GDM1 (cell line): ENCODE results near the gene AMPD2.

Source experiments
- DNase-seq: peaks from one replicate; lab custom pipeline; 2025; lab: John Stamatoyannopoulos, UW

The AMPD2 gene

DNA sequence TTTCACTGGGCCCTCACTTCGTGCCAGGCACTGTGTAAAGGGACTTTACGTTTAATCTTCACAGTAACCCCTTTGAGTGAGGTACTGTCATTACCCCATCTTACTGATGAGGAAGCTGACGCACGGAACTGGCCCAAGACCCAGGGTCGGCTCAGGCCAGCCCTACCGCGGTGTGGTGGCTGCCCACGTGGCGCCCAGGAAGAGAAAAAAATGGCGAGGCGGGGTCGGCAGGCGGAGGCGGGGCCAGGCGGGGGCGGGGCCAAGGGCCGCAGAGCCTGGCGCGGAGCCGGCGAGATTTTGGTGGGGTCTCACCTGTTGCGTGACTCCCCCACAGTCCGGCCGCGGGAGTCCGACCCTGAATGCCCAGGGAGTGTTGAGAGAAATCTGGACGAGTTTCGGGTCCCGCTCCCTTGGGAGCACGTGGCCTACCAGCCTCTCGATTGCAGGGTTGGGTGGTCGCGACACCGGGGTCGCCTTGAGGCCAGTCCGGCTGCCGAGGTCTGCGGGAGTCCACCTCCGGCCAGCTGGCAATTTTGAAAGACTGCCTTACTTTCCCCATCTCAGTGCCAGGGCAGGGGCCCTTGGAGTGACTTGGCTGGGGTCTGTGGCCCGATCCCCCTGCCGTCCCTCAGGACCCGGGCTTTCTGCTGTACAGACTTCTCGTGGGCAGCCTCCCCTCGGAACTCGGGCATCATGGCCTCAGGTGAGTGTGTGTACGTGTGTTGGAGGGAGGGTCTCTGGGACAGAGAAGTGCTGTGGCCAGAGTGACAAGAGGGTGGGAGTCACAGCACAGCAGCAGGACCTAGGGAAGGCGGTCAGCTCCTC is at the start of gene AMPD2, which contains the start of gene GNAT2:
Gene AMPD2 (plus strand): TSS at position 262 of the 825 bp plus-strand sequence. CDS start 1,339 bp downstream, outside the sequence.
Gene GNAT2 (minus strand): TSS at position 41 of the 825 bp plus-strand sequence. CDS start 6,746 bp downstream, outside the sequence.
- peak; percentile 58 for DNase-seq

DNA sequence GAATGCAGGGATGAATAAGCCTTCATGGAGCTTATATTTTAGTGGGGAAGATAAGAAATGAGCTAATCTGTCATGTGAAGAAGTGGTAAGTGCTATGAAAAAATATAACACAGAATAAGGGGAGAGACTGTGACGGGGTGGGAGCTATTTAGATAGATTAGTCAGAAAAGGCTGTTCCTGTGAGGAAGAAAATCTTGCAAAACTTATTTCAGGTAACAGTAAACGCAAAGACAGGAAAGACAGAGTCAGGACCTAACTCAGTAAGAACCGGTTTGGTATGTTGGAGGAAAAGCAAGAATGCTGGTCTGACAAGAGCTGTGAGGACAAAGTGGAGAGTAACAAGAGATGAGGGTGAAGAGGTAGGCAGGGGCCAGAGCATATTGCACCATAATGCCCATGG is 49.2 kb upstream of the AMPD2 start:
- no peak for DNase-seq

DNA sequence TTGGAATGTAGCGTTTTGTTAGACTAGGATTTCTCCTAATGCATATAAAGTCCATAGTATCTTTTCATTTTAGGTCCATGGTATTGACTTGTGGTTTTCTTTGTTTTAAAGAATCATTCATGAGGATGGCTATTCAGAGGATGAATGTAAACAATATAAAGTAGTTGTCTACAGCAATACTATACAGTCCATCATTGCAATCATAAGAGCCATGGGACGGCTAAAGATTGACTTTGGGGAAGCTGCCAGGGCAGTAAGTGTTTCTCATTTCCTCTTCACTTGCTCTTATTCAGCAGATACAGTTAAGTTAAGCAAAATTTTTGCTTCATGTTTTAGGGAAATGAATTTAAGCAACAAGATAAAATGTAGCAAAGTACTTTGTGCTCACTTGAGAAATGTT is 45.9 kb upstream of the AMPD2 start:
- DNase-seq, result no peak

DNA sequence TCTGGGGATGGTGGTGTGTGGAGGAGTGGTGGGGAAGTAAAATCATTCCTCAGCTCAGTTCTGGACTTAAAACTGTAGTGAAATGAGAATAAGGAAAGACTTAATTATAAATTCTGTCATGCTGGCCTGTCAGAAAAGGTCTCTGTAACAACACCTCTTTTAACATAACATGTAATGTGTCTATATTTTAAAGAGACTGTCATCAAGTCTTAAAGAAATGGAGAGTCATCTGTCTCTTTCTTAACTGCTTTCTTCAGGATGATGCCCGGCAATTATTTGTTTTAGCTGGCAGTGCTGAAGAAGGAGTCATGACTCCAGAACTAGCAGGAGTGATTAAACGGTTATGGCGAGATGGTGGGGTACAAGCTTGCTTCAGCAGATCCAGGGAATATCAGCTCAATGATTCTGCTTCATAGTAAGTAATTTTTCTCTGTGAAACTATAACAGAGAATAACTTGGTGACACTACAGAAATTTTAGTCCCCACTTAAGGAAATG is 40.6 kb upstream of the AMPD2 start:
- no peak for DNase-seq

GRCh38 chr1:109579491-109579890 is 40.1 kb upstream of the AMPD2 start:
- DNase-seq, result no peak

DNA sequence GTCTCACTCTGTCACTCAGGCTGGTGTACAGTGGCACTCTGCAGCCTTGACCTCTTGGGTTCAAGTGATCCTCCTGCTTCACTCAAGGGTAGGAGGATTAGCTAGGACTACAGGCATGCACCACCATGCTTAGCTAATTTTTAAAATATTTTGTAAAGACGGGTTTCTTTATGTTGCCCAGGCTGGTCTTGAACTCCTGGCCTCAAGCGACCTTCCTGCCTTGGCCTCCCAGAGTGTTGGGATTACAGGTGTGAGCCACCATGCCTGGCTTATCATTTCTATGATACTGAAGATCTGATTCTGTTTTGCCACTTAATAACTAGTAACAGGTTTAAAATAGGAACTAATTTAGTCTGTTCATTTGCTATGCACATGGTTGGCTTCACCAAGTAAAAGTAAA is 37.6 kb upstream of the AMPD2 start:
- DNase-seq, result no peak

GRCh38 chr1:109584766-109585165 is 34.9 kb upstream of the AMPD2 start:
- DNase-seq, result no peak

GRCh38 chr1:109586055-109586454 is 33.6 kb upstream of the AMPD2 start:
- no peak for DNase-seq

GRCh38 chr1:109589177-109589576 is 30.5 kb upstream of the AMPD2 start:
- no peak for DNase-seq

DNA sequence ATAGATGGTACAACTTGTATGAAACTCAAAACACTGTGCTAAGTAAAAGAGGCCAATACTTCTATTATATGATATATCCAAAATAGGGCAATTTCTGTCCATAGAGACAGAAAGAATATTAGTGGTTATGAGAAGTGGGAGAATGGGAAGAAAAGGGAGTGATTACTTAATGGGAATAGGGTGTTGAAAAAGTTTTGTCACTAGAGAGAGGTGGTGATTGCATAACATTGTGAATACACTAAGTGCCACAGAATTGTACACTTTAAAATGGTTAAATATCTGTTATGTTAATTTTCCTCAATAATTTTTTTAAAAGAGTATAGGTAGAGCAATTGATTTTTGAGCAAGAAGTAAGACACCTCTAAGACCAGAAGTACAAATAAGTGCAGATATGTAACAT is 30.0 kb upstream of the AMPD2 start:
- DNase-seq, result no peak

GRCh38 chr1:109592916-109593315 is 26.7 kb upstream of the AMPD2 start:
- no peak for DNase-seq

DNA sequence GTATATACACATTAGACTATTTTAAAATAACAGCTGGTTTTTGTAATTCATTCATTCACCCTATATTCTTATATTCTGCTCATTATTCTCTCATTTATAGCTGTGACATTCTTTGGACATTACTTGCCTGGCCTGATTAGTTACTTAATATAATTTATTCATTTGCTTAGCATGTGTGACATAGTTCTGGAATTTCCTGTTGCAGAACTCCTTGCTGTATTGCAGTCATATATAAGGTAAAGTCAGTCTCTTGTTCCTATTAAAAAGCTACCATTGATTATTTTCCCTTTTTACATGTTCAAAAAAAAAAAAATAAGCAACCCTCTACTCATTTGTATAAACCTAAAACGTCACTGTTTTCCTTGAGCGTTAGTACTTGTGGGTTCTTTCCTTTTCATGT is 24.1 kb upstream of the AMPD2 start:
- DNase-seq, result no peak

DNA sequence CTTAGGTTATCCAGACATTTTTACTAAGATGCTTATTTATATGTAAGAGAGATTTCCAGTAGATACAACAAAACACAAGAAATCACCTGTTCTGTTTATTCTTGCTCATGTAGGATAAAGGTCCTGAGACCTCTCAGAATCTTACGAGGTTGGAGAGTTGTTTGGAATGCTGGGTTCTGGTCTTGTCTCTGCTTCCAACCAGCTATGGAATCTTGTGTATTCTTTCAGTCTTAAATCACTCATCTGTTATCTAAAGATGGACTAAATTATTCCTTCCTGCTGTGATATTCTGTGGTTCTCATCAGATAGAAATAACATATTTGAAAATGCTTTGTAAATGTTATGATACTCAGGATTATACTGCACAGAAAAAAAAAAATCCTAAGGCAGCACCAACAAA is 21.5 kb upstream of the AMPD2 start:
- DNase-seq, result no peak

DNA sequence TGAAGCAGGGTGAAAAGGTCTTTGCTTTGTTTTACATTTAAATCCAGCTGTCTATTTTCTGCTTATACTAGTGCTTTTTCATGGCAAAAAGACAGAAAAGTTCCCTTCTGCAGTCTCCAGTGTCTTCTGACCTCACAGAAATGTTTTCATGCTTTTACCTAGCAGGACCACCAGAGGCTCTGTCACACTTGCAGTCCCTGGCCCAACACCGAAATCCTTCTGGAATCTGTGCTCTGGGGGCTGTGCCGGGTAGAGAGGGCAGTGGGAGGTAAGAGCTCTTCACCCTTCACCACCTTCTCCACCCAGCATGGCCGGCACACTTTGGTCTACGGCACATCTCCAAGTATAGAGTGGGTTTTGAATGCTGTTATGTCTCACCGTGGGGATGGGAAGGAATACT is 21.0 kb upstream of the AMPD2 start:
- DNase-seq, result no peak

GRCh38 chr1:109603229-109603628 is 16.4 kb upstream of the AMPD2 start:
- DNase-seq, result no peak

DNA sequence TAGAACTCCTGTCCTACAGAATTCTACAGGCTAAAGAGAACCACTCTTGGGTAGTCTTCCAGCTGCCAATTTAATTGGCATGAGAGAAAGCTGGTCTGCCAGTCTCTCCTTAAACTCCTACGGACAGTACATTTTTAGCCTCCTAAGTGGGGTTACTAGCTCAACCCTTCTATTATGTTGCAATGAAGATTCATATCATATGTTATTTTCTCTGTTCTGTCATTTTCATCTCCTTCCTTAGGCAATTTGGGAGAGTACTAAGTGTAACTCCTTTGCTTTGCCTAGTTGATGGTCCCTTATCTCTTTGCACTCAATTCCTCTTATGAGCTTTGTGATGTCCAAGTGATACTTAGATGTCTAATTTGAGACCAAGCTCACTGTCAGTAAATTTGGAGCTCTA is 14.3 kb upstream of the AMPD2 start:
- no peak for DNase-seq

GRCh38 chr1:109609881-109610280 is 9.8 kb upstream of the AMPD2 start:
- DNase-seq, result no peak

DNA sequence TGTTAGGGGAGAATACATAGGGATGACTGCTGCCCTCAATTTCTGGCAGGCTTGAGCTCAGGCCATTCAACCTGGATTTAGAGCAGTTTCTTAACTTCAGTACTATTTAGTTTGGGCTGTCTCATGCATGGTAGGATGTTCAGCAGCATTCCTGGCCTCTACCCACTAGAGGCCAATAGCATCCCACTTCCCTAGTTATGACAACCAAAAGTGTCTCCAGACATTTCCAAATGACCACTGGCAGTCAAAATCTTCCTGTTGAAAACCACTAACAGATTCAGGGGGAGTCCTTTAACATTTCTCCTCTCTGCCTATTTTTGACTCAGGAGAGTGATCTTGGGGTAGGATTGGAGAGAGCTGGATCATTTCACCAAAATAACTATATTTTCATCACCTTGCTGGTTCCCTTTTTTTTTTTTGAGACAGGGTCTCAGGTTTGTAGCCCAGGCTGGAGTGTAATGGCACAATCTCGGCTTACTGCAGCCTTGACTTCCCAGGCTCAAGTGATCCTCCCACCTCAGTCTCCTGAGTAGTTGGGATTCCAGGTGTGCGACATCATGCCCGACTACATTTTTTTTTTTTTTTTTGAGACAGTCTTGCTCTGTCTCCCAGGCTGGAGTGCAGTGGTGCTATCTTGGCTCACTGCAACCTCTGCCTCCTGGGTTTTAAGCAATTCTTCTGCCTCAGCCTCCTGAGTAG is 8.9 kb upstream of the AMPD2 start:
- DNase-seq, result no peak

DNA sequence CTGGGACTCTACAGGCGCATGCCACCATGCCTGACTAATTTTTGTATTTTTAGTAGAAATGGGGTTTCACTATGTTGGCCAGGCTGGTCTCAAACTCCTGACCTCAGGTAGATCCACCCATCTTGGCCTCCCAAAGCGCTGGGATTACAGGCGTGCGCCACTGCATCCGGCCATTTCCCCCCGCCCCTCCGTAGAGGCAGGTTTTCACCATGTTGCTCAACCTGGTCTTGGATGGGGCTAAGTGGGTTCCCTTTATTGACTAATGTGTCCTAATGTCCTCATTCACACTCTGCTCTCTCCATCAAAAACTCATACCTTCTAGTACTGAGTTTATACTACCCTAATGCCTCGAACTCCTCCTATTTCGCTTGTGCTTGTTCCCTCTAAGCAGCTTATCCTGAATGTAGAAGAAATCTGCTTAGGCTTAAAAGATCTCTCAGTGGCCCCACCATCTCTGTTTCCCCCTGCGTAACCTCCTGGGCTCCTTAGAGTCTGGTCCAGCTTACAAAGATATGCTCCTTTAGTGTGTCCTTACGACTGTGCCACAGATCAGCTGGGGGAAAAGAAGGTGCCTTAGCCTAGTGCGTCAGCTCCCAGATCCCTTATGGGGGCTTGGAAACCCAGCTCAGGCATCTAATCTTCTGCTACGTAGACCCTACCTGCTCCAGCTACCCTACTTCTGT is 8.2 kb upstream of the AMPD2 start:
- no peak for DNase-seq

DNA sequence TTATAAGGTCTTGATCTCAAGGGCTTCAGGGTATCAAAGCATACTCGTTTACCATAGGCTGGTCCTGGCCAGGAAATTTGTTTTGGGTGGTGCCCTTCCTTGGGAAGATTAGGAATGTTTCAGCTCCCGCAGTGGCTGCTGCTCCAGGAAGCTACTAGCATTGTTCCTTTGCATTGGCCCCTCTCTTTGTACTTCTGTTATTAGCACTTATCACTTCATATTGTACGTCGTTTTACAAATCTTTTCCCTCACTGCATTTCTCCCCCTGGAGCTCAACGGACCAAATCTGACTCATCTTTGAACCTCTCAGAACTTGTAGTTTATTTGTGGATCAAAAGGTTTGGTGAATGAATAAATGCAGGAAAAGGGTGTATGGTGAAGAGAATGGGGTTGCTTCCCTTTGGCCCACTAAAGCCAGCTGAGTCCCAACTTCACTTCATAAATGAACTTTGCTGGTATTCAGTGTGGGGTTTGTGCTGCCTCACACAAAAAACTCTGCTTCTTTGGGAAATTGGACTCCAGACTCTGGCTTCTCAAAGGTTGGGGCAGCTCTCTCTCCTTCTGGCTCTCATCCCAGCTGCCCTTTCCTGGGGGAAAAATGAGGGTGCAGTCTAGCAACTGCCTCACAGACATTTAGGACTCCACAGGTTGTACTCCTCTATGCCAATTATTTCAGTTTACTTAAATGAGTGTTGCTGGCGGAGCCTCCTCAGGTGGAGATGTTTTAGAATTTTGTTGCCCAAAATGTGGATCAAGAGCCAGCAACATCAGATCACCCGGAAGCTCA is 6.1 kb upstream of the AMPD2 start:
- DNase-seq, result no peak

- DNase-seq, result peak; percentile 91
Measured at GRCh38 chr1:109615879-109616278, 3.8 kb upstream of the AMPD2 start.

DNA sequence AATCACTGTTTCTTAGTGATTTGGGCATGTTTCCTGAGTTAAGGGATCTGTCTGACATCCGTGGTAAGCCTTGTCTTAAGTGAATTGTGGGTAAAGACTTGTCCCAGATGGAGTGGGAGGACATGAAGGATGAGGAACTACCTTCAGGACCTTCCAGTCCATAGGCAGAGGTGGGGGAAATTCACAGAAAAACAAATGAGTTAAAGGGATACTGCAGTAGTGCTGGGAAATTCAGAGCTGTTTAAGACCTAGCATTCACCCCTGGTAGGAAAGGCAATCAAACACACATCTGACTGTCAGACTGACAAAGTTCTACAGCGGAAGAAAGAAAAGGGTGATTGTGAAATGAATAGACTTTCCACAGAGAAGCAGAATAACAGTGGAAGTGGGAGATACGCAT is 3.2 kb upstream of the AMPD2 start:
- DNase-seq, result no peak
